ENCODE results near the gene HRCT1.
"Not testable (repeated sequence)": the region's sequence is repeated elsewhere in the genome, so short reads cannot be mapped to it uniquely, and the experiment has no call there.

HRCT1 gene

DNA sequence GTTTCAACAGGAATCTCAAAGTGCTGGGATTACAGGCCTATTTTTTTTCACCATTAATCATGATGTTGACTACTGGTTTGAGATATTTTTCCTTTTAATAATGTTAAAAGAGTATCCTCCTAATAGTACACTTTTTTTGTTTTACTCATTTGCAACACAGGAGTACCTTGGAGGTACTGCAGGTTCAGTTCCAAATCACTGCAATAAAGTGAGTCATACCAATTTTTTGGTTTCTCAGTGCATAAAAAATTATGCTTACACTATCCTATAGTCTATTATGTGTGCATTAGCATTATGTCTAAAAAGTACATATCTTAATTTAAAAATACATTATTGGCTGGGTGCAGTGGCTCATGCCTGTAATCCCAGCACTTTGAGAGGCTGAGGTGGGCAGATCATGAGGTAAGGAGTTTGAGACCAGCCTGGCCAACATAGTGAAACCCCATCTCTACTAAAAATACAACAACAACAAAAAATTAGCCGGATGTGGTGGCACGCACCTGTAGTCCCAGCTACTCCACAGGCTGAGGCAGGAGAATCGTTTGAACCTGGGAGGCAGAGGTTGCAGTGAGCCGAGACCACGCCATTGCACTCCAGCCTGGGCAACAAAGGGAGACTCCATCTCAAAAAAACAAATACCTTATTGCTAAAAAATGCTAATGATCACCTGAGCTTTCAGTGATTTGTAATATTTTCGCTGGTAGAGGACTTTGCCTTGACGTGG, 8.5 kb upstream of the HRCT1 start:
- not testable (repeated sequence) for DNase-seq

DNA sequence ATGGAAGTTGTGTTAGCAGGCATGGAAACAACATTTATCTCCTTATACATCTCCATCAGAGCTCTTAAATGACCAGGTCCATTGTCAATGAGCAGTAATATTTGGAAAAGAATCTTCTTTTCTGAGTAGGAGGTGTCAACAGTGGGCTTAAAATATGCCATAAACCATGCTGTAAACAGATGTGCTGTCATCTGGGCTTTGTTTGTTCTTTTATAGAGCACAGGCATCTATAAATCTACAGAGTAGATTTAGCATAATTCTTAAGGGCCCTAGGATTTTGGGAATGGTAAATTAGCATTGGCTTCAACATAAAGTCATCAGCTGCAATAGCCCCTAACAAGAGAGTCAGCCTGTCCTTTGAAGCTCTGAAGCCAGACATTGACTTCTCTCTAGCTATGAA, 7.7 kb upstream of the HRCT1 start:
- DNase-seq = no peak

DNA sequence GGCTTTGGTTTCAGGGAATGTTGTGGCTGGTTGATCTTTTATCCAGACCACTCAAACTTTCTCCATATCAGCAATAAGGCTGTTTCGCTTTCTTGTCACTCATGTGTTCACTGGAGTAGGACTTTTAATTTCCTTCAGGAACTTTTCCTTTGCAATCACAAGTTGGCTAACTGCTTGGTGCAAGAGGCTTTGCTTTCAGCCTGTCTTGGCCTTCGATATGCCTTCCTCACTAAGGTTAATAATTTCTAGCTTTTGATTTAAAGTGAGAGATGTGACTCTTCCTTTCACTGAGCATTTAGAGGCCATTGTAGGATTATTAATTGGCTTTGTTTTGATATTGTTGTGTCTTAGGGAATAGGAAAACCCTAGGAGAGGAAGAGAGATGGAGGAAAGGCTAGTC, 7.0 kb upstream of the HRCT1 start:
- DNase-seq = no peak

DNA sequence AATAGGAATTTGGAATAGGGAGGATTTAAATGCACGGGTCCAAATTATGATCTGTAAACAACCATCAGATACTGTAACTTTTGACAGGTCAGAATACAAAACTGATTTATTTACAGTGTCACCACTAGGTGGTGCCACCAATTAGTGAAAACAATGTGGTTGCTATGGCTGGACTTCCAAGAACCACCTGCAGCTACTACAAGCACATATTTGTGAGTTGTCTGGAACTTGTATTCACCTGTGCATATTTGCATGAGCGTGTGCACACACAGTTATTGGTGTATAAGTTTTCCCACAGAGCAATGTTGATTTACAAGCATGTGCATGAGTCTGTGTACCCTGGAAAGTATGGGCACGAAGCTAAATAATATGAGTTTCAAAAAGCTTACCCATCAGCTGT, 3.0 kb upstream of the HRCT1 start:
- no peak for DNase-seq

DNA sequence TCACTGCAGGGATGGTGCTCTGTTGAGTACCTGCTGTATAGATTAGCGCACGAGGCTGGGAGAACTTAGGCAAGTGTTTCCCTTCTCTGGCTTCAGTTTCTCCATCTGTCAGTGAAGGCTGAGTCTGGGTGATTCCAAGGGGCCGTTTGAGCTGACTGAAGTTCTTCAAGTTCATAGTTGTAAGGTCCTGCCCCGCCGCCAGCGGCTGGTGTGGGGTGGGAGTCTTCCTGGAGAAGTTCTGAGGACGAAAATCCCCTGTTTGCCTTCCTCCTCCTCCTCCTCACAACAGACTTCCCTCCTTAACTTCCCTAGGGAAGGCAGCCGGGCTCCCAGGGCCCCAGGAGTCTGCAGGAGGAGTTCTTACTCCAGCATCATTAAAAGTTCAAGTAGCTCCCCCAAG, 1.7 kb upstream of the HRCT1 start:
- no peak for DNase-seq

DNA sequence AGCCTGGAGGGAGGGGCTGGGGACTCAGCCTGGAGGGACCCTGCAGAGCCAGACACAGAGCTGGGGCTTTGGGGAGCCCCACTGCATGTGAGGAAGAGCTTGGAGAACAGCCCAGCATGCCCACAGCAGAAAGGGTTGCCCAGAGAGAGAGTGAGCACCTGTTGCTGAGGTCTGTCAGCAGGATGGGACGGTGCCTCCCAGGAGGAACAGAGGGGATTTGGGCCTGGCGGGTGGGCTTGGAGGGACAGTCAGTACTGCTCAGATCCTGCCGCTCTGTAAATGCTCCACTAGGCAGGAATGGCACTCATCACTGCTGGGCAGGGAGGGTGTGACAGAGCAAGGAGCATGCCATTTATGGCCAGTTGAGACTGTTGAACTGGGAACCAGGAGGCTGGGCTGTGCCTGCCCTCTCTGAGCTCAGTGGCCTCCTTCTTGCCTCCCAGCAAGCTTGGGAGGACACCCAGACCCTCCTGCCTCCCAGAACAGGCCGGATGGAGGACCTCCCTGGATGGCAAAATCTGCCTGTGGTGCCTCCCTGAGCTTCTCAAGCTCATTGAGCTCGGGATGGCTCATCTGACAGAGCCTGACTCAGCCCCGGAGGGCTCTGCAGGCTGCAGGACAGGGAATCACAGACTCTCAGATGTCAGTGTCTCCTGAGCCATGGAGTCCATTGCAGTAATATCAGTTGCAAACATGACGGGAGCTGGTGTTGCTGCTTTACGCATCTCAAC, 786 bp upstream of the HRCT1 start:
- DNase-seq = peak; percentile 42

DNA sequence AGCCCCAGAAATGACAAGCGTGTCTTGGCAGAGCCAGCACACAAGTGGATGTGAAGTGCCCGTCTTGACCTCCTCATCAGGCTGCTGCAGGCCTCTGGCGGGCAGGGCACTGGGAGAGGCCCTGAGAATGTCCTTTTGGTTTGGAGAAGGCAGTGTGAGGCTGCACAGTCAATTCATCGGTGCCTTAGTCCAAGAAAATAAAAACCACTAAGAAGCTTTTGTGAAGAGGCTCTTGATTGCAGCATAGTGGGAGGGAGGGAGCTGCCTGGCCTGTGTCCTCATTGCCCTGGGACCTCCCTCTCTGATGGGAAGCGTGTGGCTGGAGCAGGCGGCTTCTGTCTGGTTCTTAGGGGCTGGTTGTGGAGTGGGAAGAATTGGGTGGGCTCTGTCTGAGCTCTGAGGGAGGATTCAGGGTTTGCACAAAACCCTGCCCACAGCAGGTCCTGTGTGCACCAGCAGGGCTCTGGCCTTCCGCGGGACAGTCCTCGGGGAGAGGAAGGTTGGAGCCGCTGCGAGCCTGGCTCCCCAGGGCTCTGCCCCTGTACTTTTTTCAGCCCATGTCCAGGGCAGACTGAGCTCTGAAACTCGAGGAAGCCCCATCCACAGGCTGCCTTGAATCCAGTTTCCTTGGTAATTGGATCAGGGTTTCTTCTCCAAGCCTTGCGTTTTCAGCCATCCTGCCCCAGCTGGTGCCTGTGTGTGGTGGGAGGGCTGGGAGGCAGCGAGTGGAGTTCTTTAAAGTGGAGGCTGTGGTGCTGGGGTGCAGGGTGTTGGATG, 1.1 kb downstream of the HRCT1 start:
- DNase-seq = peak; percentile 80

DNA sequence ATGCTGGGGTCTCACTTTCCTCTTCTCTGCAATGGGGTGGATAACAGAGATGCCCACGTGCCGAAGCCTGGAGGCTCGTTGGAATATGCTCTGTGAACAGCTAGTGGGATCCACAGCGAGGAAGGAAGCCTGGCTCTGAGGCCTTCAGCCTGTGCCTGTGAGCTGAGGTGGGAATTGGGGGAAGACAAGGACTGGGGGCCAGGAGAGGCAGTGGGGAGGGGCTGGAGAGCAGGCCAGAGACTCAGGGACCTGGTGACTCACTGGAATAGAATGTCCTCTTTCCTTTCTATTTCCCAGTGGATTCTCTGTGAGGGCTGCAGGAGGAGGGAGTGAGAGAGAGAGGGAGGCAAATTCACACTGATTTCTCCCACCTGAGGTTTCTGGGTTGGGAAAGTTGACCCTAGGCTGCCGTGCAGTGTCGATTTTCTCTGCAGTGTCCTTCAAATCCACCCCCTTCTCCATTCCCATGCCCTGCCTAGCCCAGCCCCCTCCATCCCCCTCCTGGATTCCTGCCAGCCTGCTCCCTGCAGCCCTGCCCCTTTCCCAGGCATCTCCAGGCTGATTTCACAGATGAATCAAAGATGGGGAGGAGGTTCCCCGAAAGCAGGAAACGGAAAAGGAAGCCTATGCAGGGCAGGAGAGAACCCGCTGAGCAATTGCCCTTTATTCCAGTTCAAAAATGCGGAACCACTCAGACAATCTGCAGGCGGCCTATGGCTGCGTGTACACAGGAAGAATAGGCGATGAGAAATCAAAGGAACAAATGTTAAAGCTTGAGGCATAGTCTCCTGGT, 1.9 kb downstream of the HRCT1 start:
- DNase-seq = peak; percentile 87

DNA sequence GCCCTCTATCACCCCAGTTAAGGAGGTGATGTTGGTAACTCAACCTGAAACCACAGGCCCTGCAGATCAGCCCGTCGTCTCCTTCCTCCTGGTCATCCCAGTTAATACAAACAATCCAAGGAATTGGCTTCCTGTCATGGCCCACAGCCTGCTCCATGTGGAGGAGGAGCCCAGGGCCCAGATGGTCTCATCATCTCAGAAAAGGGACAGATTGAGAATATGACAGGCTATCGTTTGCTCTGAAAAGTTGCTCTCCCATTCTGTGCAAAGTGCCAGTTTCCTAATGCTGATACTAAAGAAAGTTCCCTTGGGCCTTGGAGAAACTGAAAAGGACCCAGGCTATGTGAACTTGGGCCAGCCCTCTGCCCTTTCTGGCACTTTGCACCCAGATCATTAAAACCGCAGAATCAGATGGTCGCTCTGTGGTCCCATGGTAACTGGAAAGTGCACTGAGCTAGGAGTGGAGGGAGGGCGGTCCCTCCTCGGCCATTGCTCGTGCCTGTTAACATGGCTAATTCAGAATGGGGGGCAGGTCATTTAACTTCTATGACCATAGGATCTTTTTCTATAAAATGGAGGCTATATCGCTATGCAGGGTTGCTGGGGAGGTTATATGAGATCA, 2.6 kb downstream of the HRCT1 start:
- peak; percentile 46 for DNase-seq

DNA sequence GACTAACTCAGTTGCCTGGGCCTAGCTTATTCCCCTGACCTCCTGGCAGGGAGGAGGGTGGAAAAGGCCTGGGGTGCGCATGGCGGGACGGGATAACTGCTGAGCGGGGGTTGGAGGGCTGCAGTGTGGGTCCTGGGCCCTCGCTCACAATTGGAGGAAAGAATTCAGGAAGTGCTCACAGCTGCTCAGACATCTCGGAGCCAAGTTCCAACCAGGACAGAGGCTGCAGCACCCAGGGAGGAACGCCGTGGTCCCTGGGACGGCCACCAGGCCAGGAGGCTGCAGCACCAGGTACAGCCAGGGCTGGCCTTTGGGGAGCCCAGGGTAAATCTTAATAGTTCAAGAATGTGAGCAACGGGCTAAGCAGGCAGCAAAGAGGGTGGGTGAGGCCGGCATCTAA, 3.3 kb downstream of the HRCT1 start, which contains the start of gene SPAAR:
TSS of gene SPAAR (plus strand) at position 217 of the 400 bp plus-strand sequence. CDS start 974 bp downstream, outside the sequence.
- no peak for DNase-seq

DNA sequence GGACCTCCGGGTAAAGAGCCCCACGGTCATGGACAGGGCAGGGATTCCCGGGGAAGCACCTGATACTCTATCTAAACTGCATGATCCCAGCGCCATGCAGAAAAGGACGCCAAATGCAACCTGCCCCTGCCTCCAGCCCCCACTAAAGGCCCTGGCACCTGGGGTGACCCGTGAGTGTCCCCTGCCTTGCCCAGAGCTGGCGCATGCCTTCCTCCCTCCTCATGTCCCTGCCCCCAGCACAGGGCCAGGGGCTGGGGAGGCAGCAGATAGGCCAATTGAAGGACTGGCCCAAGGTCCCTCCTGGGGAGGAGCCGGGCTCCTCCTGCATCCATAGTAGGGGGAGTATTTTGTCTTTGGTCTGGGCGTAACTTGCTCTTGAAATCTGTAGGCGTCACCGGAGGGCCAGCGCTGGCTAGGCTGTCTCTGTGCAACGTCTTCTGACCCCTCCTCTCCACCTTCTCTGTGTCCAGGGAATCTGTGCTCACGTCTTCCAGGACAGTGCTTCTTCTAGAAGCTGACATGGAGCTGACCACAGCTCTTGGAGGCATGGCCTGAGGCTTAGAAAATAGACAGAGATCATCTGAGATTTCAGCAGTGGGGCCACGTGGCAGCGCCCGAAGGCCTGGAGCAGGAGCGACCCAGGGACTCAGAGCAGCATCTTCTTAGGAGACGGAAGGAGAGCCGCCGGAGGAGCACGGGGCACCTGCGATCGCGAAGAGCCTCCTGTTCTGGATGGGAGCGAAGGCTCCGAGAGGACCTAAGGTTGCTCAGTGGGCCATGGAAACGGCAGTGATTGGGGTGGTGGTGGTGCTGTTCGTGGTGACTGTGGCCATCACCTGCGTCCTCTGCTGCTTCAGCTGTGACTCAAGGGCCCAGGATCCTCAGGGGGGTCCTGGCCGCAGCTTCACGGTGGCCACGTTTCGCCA, 3.9 kb downstream of the HRCT1 start:
- DNase-seq = no peak

DNA sequence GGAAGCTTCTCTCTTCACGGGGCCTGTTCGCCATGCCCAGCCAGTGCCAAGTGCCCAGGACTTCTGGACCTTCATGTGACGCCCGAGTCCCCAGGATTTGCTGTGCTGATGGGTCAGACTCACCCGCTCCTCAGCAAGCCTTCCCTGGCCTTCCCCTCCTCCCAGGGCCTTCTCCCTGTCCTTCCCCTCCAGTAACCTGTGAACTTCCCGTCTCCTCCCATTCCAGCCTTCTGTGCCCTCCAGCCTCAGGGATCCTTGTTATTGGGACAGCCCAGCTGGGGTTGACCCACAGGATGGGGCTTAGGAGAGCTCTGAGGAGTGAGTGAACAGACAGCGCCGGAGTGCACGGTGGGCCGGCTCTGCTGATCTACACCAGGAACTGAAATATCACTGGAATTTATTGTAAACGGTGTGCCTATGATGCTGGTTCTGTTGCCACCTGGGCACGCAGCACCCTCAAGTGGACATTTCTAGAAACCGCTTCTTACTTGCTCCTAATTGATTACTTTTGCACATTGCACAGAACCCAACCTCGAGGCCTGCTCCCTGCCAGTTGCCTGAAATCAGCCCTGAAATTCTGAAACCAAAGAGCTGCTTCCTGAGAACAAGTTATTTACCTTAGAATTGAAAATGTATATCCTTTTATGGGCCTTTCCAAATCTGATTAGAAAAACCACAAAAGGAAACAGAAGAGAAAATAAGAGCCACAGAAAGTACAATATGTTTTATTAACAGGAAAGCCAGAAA, 4.8 kb downstream of the HRCT1 start:
- no peak for DNase-seq

DNA sequence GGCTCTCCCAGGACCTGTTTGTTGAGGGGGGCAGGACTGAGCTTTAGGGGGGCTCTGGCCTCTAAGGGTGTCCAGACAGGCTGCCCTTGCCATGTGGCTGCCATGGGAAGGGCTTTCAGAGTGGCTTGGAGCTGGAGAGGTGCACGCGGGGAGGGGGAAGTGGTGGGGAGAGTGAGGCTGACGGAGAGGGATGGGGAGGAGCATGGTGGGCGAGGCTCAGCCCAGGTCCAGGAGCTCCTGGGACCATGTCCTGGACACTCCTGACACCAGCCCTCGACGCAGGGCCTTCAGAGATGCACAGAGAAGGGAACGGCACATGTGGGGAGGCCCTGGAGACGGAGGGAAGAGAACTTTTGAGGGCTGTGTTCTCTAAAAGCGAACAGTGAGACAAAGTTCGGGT, 5.7 kb downstream of the HRCT1 start:
- no peak for DNase-seq

DNA sequence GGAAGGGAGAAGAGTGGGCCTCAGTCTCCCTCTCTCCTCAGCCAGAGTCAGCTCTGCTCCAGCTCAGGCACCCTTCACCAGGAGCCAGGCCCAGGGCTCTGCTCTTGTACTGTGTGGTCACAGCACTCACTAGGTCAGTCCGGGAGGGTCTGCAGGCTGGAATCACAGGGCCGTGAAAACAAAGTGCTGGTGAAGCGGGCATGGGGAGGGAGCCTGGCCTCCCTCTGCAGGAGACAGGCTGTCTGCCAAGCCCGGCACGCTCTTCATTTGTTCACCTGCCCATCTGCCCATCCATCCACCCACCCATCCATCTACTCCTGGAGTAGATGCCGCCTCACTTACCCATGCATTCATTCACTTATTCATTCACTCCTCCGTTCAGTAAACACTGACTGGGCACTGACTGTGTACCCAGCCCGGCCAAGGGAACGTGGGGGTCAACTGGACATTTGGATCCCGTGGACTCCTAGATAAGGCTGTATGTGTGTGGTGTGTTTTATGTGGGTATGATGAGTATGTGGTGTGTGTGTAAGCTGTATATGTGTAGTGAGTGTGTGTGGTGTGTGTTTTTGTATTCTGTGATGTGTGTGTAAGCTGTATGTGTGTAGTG, 6.9 kb downstream of the HRCT1 start:
- DNase-seq = no peak

DNA sequence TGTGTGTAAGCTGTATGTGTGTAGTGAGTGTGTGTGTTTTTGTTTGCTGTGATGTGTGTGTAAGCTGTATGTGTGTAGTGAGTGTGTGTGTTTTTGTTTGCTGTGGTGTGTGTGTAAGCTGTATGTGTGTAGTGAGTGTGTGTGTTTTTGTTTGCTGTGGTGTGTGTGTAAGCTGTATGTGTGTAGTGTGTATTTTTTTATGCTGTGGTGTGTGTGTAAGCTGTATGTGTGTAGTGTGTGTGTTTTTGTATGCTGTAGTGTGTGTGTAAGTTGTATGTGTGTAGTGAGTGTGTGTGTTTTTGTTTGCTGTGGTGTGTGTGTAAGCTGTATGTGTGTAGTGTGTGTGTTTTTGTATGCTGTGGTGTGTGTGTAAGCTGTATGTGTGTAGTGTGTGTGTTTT, 7.4 kb downstream of the HRCT1 start:
- not testable (repeated sequence) for DNase-seq

DNA sequence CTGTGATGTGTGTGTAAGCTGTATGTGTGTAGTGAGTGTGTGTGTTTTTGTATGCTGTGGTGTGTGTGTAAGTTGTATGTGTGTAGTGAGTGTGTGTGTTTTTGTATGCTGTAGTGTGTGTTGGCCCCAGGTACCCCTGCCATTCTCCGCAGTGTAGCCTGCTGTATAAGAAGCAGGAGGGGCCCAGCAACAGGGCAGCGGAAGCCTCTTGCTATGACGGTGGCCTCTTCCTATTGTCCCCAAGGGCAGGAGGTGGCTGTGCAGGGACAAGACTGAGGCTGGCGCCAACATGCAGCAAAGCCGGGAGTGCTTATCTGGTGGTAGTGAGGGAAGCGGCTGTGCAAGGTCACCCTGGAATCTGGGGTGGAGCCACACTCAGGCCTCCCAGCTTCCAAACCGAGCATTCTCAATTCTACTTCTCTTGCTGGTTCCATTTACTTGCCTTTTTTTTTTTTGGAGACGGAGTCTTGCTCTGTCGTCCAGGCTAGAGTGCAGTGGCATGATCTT, 8.4 kb downstream of the HRCT1 start:
- no peak for DNase-seq

DNA sequence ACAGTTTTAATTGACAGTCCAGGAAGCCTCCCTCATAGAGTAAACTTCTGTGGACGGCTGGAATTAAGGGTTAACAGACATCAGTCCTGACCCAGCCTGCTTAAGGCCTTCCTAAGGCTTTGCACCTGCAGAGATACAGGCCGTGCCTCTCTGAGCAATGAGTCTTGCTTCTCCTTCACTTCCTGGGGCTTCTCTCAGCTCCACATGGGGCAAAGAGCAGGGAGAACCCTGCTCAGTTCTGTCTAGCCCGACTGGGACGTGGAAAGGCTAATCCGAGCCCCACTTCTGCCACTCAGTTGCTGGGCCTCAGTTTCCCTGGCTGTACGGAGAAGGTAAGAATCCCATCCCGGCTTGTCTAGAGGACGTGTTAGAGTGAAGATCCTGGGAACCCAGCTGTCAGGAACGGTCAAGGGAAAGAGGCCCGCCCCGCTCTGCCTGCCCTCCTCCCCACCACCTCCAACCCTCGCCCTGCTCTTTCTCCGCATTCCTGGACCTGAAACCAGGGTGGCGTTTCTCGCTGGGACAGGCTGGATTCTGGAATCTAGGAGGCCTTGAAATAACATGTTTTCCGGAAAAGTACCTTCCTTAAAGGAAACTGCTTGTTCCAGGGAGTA, 9.8 kb downstream of the HRCT1 start:
- DNase-seq = no peak

DNA sequence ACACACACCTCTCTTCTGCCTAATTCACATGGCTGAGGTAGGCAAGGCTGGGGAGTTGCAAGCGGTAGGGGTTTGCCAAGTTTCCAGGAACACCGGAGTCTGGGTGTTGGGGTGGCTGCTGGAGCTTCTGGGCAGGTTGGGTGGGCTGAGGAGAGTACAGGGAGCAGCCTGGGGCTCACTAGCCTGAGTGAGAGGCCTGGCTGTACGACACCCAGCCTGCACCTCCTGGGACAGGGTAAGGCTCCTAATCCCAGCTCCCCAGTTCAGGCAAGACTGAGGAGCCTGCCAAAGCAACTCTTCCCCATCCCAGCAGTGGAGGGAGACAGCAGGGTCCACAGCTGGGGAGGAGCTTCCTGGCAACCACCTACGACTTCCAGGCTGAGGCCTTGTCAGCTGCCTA, 11.3 kb downstream of the HRCT1 start:
- DNase-seq = no peak

DNA sequence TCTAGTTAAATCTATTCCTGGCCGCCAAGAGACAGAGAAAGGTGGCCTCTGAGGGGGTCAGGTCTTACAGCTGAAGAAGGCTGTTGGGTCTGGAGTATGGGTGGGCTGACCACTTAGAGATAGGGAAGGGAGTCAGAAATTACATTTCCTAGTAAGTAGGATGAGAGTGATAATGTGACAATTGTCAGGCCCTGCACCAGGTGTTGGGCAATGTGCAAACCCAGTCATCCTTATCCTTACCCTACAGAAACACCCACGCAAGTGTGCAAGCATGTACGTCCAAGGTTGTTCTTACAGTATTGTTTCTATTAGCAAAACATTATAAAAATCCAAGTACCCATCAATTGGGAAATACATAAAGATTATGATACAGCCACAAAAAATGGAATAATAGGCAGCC, 12.8 kb downstream of the HRCT1 start:
- DNase-seq = no peak

Data from left hindlimb (tissue), 1 donor.